Neural cell (in vitro differentiated cells): ENCODE data around the gene TRAPPC2L. TPM values are rescaled to one million over a fixed set of nuclear protein-coding genes. Genes with fewer than 3 reads are reported as not detected.

Experiments
- H2AFZ ChIP-seq: fragments of 200-600, 300-800 bp; sonication (generic), shearing (Covaris generic); 2 replicates; pipeline ENCODE4 v1.6.0; 2014; ENCODE audit warnings: low read depth, mild to moderate bottlenecking, antibody characterized with exemption, low read length, moderate library complexity
- H3F3A ChIP-seq: fragments of 200-600 bp; shearing (Covaris generic); 2 replicates; pipeline ENCODE4 v1.6.1; 2016; ENCODE audit warnings: mild to moderate bottlenecking, moderate library complexity, mixed read lengths, antibody characterized with exemption, low read length; ENCODE audit not compliant: insufficient read depth, poor library complexity, severe bottlenecking
- H3K27ac ChIP-seq: fragments of 200-600, 300-800 bp; sonication (generic), shearing (Covaris generic); 2 replicates; pipeline ENCODE4 v1.5.1; 2014; ENCODE audit warnings: mild to moderate bottlenecking, low read length, moderate library complexity
- H3K27me3 ChIP-seq: fragments of 300-800, 200-600 bp; sonication (generic), shearing (Covaris generic); 2 replicates; pipeline ENCODE4 v1.6.0; 2014; ENCODE audit warnings: mild to moderate bottlenecking, low read depth, low read length, moderate library complexity; ENCODE audit not compliant: insufficient read depth
- H3K36me3 ChIP-seq: fragments of 300-800, 200-600 bp; sonication (generic), shearing (Covaris generic); 2 replicates; pipeline ENCODE4 v1.5.1; 2014; ENCODE audit warnings: mild to moderate bottlenecking, antibody characterized with exemption, low read length, moderate library complexity; ENCODE audit not compliant: insufficient read depth
- H3K4me2 ChIP-seq: fragments of 300-800, 200-600 bp; sonication (generic), shearing (Covaris generic); 2 replicates; pipeline ENCODE4 v1.6.0; 2014; ENCODE audit warnings: mild to moderate bottlenecking, low read length
- H3K4me3 ChIP-seq: fragments of 300-800, 200-600 bp; sonication (generic), shearing (Covaris generic); 2 replicates; pipeline ENCODE4 v1.5.1; 2014; ENCODE audit warnings: mild to moderate bottlenecking, low read length, moderate library complexity
- H3K79me2 ChIP-seq: fragments of 200-600 bp; shearing (Covaris generic); replicated peaks from 2 replicates; pipeline ENCODE4 v1.6.0; 2014; ENCODE audit warnings: mild to moderate bottlenecking, low read length, moderate library complexity; ENCODE audit not compliant: insufficient read depth
- H3K9ac ChIP-seq: fragments of 300-800, 200-600 bp; sonication (generic), shearing (Covaris generic); 2 replicates; pipeline ENCODE4 v1.6.1; 2016; ENCODE audit warnings: mild to moderate bottlenecking, low read length, mixed read lengths
- H3K9me2 ChIP-seq: fragments of 200-600 bp; shearing (Covaris generic); 2 replicates; pipeline ENCODE4 v1.6.1; 2016; ENCODE audit warnings: mild to moderate bottlenecking, low read length, mixed read lengths; ENCODE audit not compliant: insufficient read depth
- H3K9me3 ChIP-seq: fragments of 200-600, 300-800 bp; sonication (generic), shearing (Covaris generic); 2 replicates; pipeline ENCODE4 v1.6.1; 2016; ENCODE audit warnings: mild to moderate bottlenecking, mixed run types, low read length, moderate library complexity, mixed read lengths
- H4K20me1 ChIP-seq: fragments of 200-600 bp; shearing (Covaris generic); 2 replicates; pipeline ENCODE4 v1.6.1; 2016; ENCODE audit warnings: mild to moderate bottlenecking, mixed run types; ENCODE audit not compliant: insufficient read depth
- EP300 ChIP-seq: fragments of 450-650 bp; conservative IDR thresholded peaks from 2 replicates; pipeline ENCODE4 v1.6.1; 2014; ENCODE audit warnings: antibody characterized with exemption, mild to moderate bottlenecking, moderate library complexity; ENCODE audit not compliant: poor library complexity, severe bottlenecking
- EZH2 ChIP-seq: fragments of 200-600, 300-800 bp; shearing (Covaris generic), sonication (generic); IDR thresholded peaks from 2 replicates; pipeline ENCODE4 v1.6.1; 2014; ENCODE audit warnings: antibody characterized with exemption, low read length, borderline replicate concordance, mild to moderate bottlenecking; ENCODE audit not compliant: insufficient read depth, poor library complexity, severe bottlenecking
- MXI1 ChIP-seq: fragments of 450-650 bp; conservative IDR thresholded peaks from 2 replicates; pipeline ENCODE4 v1.6.1; 2014; ENCODE audit warnings: antibody characterized with exemption, mild to moderate bottlenecking; ENCODE audit not compliant: poor library complexity, severe bottlenecking
- POLR2AphosphoS5 ChIP-seq: IDR thresholded peaks from 2 replicates; pipeline ENCODE4 v1.6.1; 2012
- RAD21 ChIP-seq: fragments of 450-650 bp; conservative IDR thresholded peaks from 2 replicates; pipeline ENCODE4 v1.6.1; 2014; ENCODE audit warnings: antibody characterized with exemption, mild to moderate bottlenecking, moderate library complexity
- SMC3 ChIP-seq: fragments of 450-650 bp; conservative IDR thresholded peaks from 2 replicates; pipeline ENCODE4 v1.6.1; 2014; ENCODE audit warnings: antibody characterized with exemption, mild to moderate bottlenecking, moderate library complexity; ENCODE audit not compliant: poor library complexity
- TAF1 ChIP-seq: IDR thresholded peaks from 2 replicates; pipeline ENCODE4 v1.6.1; 2012; ENCODE audit warnings: low read depth
- polyA plus RNA-seq: library from polyadenylated mRNA; depleted of rRNA; stranded (reverse); fragments of >200 nt; gene quantifications from 2 replicates; pipeline ENCODE4 v1.2.3, GENCODE V29; 2014
- TF ChIP-seq, protein P1 (sequence below): IDR thresholded peaks from 2 replicates; pipeline ENCODE4 v1.6.1; 2012; ENCODE audit warnings: borderline replicate concordance
- TF ChIP-seq, protein P2 (sequence below): fragments of 450-650 bp; IDR thresholded peaks from 2 replicates; pipeline ENCODE4 v1.5.1; 2014; ENCODE audit warnings: antibody characterized with exemption, mild to moderate bottlenecking, moderate library complexity; ENCODE audit not compliant: poor library complexity, severe bottlenecking

Gene TRAPPC2L
- polyA plus RNA-seq, 1 donor from 2014 or later, result 70.2 TPM

DNA sequence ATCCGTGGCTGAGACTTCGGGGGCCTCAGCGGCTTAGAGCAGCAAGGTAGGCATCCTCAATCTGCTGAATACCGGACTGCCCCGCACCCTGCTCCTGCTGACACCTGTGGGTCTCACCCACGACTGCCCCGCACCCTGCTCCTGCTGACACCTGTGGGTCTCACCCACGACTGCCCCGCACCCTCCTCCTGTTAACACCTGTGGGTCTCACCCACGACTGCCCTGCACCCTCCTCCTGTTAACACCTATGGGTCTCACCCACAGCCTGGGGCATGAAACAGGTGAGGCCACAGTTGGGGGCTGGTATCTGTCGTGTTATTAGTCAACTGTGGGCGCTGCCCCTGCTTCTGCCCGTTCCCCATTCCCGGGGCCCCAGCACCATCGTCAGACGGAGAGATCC, 45.8 kb downstream of the TRAPPC2L start:
- Histone ChIP-seq H3K4me3 (no peak overlapping the region), H3K36me3 (no peaks in the 10 kb centered on the region), H3K9ac (no peak overlapping the region), H3F3A (no peaks in the 10 kb centered on the region), H3K79me2 (no peaks in the 10 kb centered on the region), H3K9me3 (no peaks in the 10 kb centered on the region), H3K4me2 (no peak overlapping the region), H2AFZ (no peak overlapping the region), H4K20me1 (no peaks in the 10 kb centered on the region), H3K9me2 (no peaks in the 10 kb centered on the region), H3K27me3 (no peaks in the 10 kb centered on the region), H3K27ac (no peak overlapping the region)
- TF ChIP-seq, protein P1, sequence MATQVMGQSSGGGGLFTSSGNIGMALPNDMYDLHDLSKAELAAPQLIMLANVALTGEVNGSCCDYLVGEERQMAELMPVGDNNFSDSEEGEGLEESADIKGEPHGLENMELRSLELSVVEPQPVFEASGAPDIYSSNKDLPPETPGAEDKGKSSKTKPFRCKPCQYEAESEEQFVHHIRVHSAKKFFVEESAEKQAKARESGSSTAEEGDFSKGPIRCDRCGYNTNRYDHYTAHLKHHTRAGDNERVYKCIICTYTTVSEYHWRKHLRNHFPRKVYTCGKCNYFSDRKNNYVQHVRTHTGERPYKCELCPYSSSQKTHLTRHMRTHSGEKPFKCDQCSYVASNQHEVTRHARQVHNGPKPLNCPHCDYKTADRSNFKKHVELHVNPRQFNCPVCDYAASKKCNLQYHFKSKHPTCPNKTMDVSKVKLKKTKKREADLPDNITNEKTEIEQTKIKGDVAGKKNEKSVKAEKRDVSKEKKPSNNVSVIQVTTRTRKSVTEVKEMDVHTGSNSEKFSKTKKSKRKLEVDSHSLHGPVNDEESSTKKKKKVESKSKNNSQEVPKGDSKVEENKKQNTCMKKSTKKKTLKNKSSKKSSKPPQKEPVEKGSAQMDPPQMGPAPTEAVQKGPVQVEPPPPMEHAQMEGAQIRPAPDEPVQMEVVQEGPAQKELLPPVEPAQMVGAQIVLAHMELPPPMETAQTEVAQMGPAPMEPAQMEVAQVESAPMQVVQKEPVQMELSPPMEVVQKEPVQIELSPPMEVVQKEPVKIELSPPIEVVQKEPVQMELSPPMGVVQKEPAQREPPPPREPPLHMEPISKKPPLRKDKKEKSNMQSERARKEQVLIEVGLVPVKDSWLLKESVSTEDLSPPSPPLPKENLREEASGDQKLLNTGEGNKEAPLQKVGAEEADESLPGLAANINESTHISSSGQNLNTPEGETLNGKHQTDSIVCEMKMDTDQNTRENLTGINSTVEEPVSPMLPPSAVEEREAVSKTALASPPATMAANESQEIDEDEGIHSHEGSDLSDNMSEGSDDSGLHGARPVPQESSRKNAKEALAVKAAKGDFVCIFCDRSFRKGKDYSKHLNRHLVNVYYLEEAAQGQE, result no peak
- TF ChIP-seq SMC3, result no peak
- no peak for TF ChIP-seq EZH2
- TF ChIP-seq TAF1, result no peak
- TF ChIP-seq MXI1, result no peak

DNA sequence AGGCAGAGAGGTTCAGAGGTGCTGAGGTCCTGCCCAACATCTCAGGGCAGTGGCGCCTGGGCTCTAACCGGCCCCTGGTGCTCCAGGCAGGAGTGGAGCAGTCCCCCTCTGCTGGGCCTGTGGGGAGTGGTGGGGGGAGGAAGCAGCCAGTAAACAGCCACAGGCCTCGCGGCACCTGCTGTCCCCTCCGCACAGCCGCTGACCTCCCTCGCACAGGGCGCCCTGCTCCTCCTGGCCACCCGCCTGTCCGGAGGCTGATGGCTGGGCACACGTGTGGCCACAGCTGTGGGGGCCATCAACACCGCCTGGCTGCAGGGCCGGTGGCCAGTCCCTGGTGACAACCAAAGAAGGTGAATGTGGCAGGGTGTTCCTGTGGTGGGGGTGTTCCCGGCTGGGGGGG, 46.3 kb downstream of the TRAPPC2L start:
- no peak overlapping the region for H2AFZ ChIP-seq
- H3K36me3 ChIP-seq, result no peaks in the 10 kb centered on the region
- no peak overlapping the region for H3K4me3 ChIP-seq

More for the DNA sequence above, 46.3 kb downstream of the TRAPPC2L start:
- H3K79me2 ChIP-seq, result no peaks in the 10 kb centered on the region
- H3K4me2 ChIP-seq, result no peak overlapping the region
- H3F3A ChIP-seq, result no peaks in the 10 kb centered on the region
- H3K9me2 ChIP-seq, result no peaks in the 10 kb centered on the region
- H4K20me1 ChIP-seq, result no peaks in the 10 kb centered on the region
- TF ChIP-seq MXI1 (no peak), TAF1 (no peak), POLR2AphosphoS5 (no peak), SMC3 (no peak), EZH2 (no peak), RAD21 (no peak), EP300 (no peak)
- TF ChIP-seq, protein P2, sequence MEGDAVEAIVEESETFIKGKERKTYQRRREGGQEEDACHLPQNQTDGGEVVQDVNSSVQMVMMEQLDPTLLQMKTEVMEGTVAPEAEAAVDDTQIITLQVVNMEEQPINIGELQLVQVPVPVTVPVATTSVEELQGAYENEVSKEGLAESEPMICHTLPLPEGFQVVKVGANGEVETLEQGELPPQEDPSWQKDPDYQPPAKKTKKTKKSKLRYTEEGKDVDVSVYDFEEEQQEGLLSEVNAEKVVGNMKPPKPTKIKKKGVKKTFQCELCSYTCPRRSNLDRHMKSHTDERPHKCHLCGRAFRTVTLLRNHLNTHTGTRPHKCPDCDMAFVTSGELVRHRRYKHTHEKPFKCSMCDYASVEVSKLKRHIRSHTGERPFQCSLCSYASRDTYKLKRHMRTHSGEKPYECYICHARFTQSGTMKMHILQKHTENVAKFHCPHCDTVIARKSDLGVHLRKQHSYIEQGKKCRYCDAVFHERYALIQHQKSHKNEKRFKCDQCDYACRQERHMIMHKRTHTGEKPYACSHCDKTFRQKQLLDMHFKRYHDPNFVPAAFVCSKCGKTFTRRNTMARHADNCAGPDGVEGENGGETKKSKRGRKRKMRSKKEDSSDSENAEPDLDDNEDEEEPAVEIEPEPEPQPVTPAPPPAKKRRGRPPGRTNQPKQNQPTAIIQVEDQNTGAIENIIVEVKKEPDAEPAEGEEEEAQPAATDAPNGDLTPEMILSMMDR, result no peak
- TF ChIP-seq, protein P1, result no peak
- no peaks in the 10 kb centered on the region for H3K27me3 ChIP-seq
- H3K9me3 ChIP-seq, result no peaks in the 10 kb centered on the region
- no peak overlapping the region for H3K9ac ChIP-seq
- H3K27ac ChIP-seq, result no peak overlapping the region
